HUDEP-2 (cell line): Measurements from ENCODE around the gene ZNF555.
"Not testable (repeated sequence)": the region's sequence is repeated elsewhere in the genome, so short reads cannot be mapped to it uniquely, and the experiment has no call there.

Experiments
- DNase-seq, 76 experiments: peaks; one replicate each; lab custom pipeline; 2025; ENCODE audit not compliant: unreplicated experiment in 76 of 76; lab: John Stamatoyannopoulos, UW

Gene ZNF555

GRCh38 chr19:2840794-2841791 lies at the start of gene ZNF555:
Gene ZNF555 (plus strand): TSS chr19:2841475. CDS start chr19:2841573, 98 bp downstream.
- DNase-seq: peak in 67 of 76 experiments; percentile 4 to 99 (median 94)

- DNase-seq: no peak
Observed at GRCh38 chr19:2791876-2792275, 49.4 kb upstream of the ZNF555 start.

GRCh38 chr19:2792666-2793065 lies 48.6 kb upstream of the ZNF555 start:
- DNase-seq: not testable (repeated sequence)

DNA sequence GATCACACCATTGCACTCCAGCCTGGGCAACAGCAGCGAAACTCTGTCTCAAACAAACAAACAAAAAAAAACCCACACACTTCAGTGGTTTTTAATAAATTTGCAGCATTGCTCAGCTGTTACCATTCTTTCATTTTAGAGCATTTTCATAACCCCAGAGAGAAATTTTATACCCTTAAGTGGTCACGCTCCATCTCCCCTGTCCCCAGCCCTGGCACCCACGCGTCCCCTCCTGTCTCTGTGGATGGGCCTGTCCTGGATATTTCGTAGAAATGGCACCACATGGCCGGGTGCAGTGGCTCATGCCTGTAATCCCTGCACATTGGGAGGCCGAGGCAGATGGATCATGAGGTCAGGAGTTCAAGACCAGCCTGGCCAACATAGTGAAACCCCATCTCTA lies 48.1 kb upstream of the ZNF555 start:
- DNase-seq: no peak

DNA sequence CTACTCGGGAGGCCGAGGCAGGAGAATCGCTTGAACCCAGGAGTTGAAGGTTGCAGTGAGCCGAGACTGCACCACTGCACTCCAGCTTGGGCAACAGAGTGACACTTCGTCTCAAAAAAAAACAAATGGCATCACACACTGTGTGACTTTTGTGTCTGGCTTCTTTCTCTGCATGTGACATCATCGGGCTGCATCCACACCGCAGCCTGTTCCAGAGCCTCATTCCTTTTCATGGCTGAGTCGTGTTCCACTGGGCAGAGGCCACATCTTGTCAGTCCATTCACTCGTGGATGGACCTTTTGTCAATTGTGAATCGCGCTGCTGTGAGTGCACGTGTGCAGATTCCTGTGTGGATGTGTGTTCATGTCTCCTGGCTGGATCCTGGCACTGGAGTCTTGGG lies 47.7 kb upstream of the ZNF555 start:
- DNase-seq: no peak

GRCh38 chr19:2795827-2796658 lies 45.2 kb upstream of the ZNF555 start:
- no peak for DNase-seq

DNA sequence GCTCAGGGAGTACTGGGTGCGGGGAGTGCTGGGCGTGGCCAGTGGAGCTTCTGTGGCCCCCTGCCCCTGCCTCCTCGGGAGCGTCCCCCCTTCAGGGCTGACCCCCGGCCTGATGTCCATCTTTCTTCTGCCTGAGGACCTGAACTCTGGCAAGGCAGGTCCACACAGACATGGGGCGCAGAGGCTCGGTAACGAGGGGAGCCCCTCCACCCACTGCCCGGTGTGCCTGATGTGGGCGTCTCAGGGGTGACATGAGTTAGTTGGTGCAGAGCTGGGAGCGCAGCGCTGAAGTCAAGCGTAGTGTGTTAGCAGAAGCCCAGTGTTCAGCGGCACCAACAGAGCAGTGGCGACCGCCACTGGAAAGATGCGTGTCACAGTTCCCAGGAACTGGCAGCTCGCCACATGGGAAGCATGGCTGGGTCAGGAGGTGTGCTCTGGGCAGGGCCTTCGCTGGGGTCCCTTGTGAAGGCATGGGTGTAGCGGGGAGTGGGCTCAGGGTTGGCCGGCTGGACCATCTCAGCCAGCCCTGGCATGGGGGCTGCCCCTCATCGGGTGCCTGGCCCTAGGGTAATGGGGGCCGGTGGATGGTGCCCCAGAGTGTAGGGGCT lies 44.5 kb upstream of the ZNF555 start:
- DNase-seq: no peak

GRCh38 chr19:2797280-2797679 lies 44.0 kb upstream of the ZNF555 start:
- DNase-seq: no peak

DNA sequence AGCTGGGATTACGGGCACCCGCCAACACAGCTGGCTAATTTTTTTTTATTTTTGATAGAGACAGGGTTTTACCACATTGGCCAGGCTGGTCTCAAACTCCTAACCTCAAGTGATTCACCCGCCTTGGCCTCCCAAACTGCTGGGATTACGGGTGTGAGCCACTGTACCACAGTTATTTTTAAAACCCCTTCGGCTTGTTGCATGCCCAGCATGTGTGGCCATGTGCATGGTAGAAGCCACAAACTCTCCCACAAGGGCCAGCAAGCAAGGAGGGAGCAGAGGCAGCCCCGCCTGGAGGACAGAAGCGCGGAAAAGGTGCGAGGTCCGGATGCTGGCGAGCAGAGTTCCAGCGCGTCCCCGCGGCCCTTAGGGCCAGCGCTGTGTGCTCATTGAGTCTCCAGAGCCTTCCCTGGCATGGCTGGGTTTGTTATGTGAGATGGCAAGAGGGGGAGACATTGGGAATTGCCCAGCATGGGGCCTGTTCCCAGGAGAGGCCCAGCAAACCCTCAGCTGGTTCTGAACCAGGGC lies 43.1 kb upstream of the ZNF555 start:
- no peak for DNase-seq

DNA sequence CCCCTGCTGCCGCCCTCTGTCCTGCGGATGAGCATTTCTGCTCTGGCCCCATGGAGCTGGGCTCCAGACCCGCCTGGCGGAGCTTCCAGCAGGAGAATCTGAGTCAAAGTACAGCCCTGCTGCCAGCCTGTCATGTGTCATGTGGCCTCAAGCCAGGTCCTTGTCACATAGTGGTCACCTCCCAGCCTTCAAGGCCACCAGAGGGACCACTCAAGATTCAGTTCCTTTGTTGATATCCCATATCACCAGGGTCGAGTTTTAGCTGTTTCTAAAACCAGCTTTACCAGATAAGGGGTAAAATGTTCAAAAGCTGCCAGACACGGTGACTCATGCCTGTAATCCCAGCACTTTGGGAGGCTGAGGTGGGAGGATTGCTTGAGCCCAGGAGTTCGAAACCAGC lies 42.5 kb upstream of the ZNF555 start:
- peak in 69 of 76 experiments; percentile 20 to 93 (median 67) for DNase-seq

DNA sequence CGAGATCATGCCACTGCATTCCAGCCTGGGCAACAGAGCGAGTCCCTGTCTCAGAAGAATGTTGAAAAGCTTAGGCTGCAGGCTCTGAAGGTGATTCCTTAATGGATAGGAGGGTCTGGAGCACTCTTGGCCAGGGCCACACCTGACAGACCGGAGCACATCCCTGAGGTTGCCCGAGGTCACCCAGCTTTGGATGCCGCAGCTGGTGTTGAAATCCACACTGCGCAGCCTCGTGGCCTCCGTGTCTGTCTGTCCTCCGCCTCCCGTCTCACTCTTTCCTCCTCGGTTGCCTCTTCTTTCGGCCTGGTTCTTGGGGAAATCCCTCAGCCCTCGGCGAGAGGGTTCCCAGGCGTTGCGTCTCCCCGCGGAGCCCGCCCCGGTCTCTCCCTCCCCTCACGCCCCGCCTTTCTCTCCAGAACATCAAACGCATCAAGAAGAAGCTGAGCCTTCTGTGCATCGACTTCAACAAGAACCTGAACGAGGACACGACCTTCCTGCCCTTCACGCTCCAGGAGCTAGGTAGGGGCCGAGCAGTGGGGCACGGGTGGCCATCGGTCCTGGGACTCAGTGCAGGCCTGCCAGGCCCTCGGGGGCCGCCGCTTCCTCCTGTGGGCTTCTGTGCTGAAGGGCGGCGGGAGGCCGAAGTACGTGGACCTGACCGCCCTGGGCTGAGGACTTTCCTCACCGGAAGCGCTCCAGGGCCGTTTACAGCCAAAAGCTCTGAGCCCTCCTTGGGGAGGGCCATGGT lies 41.8 kb upstream of the ZNF555 start:
- no peak for DNase-seq

DNA sequence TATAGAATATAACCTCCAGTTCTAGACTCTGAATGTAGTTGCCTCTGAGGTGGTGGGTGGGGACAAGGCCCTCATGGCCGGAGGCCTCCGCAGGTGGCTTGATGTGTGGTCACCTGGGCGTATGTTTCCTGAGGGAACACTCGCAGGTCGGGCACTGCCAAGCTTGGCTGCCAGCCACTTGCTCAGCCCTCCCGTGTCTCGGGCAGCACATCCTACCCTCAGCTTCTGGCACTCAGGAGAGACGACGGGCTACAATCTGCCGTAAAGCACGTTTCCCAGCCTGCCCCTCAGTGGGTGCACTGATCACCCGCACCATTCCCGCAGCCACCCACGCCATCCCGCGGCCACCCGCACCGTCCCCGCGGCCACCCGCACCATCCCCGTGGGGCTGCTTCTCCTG lies 40.8 kb upstream of the ZNF555 start:
- DNase-seq: no peak

DNA sequence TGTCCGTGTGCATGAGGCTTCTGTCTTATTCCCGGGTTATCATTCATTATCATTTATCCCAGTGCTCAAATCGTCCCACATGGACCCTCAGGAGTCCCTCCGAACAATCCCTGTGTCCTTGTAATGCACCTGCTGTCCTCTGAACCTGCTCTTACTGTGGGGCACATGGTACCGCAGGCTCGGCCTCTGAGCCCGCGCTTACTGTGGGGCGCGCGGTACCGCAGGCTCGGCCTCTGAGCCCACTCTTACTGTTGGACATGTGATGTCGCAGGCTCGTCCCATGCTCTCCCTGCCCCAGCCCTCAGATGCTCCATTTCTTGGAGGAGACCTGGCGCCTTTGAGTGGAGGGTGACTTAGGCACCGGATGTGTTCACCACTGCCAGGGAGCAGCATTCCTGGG lies 38.4 kb upstream of the ZNF555 start:
- no peak for DNase-seq

DNA sequence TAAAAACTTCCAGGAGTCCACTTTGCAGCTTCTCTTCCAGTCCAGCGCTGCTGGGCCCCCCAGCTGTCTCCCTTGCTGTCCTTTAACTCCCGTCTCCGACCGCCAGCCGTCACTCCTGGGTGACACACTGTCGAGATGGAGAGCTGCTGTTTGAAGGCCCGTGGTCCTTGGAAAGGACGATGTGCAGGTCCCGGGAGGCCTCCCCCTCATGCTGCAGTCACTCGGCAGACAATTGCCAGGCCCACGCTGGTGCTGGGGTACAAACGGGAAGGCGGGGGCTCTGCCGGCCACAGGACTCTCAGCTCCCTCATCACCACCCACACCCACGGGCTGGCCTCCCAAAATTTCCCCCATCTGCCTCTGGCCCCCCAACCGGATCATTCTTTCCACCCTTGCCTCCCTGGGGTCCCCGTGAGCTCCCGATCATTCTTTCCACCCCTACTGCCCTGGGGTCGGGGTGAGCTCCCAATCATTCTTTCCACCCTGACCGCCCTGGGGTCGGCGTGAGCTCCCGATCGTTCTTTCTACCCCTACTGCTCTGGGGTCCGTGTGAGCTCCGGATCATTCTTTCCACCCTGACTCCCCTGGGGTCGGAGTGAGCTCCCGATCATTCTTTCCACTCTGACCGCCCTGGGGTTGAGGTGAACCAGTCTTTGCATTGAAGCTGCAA lies 37.7 kb upstream of the ZNF555 start:
- DNase-seq: no peak

DNA sequence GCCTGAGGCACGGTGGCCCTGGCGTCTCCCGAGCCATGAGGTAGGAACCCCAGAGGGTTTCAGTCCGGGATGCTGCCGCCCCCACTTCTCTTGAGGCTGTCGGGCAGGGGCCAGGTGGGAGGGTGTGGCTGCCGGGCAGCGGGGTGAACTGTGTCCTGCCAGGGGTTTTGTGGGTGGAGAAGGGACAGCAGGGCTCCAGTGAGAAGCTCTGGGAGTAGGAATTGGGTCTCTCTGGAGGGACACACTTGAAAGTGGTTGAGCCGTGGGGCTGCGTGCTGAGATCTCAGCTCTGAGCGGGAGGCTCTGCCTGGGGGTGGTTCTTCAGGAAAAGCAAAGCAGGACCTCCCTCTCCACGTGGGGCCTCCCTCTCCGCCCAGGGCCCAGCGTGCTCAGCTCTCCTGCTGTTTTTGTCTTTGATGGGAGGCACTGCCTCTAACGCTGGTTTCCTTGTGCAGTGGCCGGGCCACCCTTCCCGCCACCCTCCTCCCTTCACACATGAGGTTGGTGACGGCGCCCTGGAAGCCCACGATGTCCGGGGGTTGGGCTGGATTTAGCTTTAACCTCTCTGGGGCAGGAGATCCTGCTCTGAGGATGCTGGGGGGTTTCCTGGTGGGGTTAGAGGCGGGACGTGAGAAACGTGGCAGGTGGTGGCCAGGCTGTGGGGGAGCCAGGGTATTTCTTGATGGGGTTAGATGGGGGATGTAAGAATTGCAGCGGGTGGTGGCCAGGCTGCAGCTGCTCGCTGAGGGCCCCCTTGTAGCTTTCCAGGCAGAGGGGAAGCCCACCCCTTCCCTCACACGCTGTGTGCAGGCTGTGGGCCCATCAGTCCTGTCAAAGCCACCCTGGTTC lies 36.9 kb upstream of the ZNF555 start:
- DNase-seq: no peak

DNA sequence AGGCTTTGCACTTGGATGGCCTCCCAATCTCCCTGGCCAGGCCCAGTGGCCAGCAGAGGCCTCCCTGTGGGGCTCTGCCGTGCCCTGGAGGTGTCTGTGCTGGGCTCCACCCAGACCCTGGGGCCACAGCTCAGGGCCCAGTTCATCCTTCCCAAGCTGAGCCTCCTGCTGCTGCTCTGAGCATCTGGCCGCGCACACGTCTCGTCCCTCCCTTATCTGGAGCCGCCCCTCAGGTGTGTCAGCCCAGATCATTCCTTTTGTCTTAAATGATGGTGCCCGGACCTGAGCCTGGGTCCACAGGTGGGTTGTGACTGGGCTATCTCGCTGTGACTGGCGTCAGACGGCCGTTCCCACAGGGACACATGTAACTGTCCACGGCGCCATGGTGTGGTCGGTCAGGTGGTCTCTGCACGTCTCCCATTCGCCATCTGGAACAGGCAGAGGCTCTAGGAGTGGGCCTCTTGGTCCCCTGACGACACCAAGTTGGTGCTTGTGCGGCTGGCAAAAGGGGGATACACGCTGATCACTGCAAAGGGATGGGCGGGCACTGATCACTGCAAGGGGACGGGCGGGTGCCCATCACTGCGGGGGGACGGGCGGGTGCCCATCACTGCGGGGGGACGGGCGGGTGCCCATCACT lies 35.9 kb upstream of the ZNF555 start:
- DNase-seq: no peak

DNA sequence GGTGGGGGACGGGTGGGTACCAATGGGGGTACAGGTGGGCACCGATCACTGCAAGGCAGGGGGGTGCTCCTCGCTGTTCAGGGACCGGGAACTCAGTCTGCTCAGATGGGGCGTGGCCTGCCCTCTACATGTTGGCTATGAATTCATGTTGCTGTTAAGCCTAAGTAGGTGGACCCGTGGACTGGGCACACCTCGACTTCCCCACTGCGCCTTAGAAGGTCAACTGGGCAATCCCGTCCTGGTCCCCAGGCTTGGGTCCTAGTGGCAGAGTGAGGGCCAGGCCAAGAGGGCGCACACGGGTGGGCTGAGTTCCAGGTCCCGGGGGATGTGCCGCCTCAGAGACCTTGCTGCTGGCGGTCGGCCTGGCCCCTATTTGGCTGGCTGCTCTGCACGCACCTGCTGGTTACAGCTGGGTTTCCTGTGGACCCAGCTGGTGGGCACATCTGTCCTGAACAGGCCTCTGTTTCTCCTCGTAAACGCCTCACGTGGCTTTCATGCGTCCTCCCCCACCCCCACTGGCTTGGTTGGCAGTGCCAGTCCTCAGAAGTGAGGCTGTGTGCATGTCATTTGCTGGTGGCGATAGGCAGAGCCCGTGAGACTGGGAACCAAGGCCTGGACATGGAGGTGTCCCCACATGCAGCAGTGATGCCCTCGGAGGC lies 35.2 kb upstream of the ZNF555 start:
- no peak for DNase-seq
